GM18858 (cell line): ENCODE data around the gene PRR14.

Source experiments
- ATAC-seq: cut with Tn5 transposase; IDR thresholded peaks from one replicate; pipeline ENCODE4 v1.9.1; 2021; ENCODE audit not compliant: unreplicated experiment

Gene PRR14

GRCh38 chr16:30658731-30659506, 8.2 kb downstream of the PRR14 start:
- peak; percentile 33 for ATAC-seq

- no peak for ATAC-seq
Observed at GRCh38 chr16:30659507-30660423, 9.0 kb downstream of the PRR14 start.

DNA sequence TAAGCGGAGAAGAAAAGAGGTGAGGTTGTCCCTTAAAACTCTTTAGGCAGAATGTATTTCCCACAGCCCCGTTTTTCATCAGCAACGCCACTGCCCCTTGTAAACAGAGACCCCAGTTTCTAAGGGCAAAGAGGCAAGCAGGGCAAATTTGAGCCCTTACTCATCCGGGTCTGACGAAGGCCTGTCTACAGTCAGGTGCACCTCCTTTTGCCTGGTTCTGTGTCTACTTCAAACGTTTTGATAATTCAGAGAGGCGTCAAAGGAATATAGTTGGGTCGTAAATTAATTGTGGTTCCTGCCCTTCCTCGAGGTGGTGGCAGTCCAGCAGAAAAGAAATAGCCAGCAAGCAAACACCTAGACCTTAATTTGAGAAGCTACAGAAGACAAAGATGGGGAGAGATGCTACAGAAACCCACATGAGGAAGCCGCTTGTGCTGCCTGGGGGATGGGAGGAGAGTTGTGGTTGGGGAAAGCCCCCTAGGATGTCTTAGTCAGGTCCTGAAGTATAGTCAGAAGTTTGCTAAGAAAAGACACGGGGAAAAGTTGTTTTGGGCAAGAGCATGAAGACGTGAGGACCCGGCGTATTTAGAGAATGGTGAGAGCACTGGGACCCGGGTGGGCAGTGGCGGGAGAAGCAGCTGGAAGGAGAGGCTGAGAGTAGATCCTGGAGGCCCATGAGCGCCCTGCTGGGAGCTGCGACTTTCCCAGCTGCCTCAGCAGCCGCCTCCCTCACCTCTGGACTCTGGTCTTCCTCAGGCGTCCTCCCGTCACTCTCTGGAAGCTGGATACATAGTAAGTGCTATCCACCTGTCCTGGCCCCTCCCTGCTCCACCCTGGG, 9.9 kb downstream of the PRR14 start:
- no peak for ATAC-seq

- no peak for ATAC-seq
Observed at GRCh38 chr16:30662449-30662848, 11.7 kb downstream of the PRR14 start.

DNA sequence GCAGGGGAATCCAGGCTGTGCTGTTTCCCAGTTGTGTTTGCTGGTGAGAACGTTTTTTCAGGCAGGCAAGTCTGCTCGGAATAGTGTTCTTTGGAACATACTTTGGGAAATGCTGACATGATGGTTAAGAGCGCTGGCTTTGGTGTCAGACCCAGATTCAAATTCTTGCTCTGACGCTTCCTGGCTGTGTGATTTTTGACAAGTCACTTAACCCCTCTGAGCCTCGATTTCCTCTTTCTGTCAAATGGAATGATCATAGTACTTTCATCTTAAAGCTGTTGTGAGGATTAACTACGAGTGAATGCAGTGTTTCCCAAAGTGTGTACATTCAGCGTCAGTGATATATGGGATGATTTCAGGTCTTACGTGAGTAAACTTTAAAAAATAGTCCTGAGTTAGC, 12.3 kb downstream of the PRR14 start:
- ATAC-seq = no peak

DNA sequence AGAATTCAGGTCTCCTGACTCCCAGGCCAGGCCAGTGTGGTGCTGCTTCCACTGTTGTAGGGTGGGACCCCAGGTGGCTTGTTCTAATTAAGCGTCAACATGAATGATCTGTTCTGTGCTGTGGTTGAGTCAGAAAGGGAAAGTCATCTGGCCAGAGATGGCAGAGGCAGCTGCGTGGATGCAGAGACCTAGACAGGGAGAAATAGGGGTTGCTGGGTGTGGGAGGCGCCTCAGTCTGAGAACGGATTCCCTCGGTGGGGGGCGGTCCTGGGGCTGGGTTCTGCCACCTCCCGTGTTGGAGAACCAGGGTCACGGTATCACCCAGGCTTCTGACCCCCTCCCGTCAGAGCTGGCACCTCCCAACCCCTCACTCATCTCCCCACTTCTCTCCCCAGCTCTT, 13.1 kb downstream of the PRR14 start:
- ATAC-seq = no peak

GRCh38 chr16:30664616-30665109, 13.9 kb downstream of the PRR14 start:
- no peak for ATAC-seq

GRCh38 chr16:30665155-30665829, 14.5 kb downstream of the PRR14 start:
- ATAC-seq = no peak

DNA sequence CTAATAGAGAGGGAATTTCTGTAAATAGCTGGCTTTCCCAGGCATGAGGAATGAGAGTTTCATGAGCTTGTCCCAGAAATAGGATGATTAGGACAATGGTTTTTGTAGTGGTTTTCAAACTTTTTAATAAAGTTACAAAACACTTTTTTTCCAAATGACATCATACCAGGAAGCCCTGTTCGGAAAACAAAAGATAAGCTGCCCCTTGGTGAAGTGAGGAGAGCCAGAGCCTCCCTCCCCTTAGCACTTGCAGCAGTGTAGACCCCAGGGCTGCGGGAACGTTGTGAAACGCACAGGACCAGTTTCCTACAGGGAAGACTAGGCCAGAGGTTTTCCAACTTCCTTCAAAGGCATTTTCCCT, 15.1 kb downstream of the PRR14 start:
- ATAC-seq = no peak

DNA sequence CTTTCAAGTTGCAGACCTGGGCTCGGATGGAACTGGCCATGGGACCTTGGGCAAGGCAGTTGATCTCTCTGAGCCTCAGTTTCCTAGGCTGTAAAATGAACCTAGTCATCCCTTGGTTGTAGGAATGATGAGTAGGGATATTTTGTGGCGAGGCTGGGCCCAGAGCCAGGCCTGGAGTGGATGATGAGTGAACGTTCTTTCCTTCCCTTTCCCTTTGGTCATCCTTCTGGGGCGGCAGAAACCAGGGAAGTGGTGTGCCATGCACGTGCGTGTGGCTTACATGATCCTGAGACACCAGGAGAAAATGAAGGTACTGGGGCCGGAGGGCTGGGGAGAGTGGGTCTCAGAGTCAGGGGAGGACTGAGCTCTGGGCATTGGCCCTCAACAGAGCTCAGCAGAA, 15.9 kb downstream of the PRR14 start:
- ATAC-seq = no peak

GRCh38 chr16:30667361-30667905, 16.7 kb downstream of the PRR14 start:
- ATAC-seq = no peak

GRCh38 chr16:30668393-30668792, 17.6 kb downstream of the PRR14 start:
- ATAC-seq = no peak

DNA sequence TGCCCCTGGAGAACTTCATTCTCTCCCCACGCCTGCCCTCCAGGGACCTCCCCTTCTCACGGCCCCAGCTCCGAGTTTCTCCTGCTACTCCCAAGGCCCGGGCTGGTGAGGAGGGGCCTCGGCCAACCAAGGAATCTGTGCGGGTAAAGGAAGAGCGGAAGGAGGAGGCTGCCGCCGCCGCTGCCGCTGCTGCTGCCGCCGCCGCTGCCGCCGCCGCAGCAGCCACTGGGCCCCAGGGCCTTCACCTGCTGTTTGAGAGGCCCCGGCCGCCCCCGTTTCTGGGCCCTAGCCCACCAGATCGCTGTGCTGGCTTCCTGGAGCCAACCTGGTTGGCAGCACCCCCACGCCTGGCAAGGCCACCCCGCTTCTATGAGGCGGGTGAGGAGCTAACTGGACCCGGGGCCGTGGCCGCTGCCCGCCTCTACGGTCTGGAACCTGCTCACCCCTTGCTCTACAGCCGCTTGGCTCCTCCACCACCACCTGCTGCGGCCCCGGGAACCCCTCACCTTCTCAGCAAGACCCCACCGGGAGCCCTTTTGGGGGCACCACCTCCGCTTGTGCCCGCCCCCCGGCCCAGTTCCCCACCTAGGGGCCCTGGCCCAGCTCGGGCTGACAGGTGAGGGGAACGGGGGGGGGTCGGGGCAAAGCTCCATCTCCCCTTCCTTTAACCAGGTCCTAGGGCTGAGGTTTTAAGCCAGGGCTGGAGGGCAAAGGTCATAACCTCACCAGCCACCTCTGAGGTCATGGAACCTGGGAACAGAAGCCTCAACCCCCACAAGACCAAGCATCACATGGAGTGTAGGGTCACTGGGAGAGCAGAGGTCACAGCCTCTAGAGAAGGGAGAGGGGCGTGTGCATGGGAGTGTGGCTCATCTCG, 18.5 kb downstream of the PRR14 start:
- ATAC-seq = no peak

GRCh38 chr16:30669903-30670824, 19.4 kb downstream of the PRR14 start:
- no peak for ATAC-seq

DNA sequence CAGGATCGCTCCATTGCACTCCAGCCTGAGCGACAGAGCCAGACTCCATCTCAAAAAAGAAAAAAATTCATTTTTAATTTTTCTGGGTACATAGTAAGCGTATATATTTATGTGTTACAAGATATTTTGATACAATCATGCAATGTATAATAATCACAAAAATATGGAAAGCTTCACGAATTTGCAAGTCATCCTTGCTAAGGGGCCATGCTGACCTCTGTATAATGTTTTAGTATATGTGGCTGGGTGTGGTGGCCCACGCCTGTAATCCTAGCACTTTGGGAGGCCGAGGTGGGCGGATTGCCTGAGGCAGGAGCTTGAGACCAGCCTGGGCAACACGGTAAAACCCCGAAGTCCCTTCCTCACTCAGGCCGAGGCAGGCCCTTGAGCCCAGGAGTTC, 24.4 kb downstream of the PRR14 start:
- ATAC-seq = no peak

DNA sequence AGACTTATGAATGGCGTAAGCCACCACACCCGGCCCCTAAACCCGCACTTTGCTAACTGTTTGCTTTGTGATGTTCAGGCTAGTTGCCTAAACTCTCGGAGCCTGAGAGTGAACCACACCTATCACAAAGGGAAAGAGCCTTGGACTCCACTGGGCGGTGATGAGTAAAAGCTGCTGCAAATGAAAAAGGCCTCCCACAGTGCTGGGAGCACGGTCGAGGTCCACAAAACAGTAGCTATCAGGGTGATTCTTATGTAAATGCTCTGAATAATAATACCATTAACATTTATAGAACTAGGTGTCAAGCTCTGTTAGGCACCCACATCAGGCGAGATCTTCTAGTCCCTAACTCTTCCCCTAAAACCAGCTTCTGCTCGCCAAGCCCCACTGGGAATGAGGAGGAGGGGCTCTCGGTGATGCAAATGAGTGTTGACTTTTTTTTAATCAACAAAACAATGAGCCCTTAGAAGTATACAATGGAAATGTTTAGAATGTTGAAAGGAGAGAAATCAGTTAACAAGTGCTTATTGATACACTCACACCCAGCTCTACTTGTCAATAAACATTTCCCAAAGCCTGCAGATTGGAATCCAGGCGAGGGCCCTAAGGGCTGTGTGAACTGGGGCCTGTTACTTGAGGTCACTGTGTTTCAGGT, 27.3 kb downstream of the PRR14 start:
- no peak for ATAC-seq

DNA sequence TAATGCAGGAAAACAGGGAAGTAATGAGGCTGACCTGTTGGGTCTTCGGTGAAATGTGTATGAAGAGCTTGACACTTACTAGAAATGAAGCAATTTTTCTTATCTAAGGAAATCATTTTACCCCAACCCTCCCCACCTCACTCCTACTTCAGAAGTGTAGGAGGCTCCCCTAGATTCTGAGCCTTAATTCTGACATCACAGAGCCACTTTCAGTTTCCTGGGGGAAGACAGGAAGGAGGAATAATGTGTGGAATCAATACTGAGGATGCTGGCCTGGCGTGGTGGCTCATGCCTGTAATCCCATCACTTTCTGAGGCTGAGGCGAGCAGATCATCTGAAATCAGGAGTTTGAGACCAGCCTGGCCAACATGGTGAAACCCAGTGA, 27.8 kb downstream of the PRR14 start:
- ATAC-seq = no peak

DNA sequence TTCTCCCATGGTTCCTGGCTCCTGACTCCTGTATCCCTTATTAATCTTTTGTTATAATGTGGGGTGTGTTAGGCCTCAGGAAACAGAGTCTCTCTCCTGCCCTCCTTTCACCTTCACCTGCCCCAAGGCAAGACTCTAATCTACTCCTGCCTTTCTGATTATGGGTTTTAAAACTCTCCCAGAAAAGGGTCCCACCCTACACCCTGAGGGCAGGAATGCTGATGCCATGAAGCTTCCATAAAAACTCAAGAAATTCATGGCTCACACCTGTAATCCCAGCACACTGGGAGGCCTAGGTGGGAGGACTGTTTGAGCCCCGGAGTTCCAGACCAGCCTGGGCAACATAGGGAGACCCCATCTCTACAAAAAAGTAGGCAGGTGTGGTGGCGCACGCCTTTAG, 29.6 kb downstream of the PRR14 start:
- no peak for ATAC-seq
